SK-N-SH treated with all-trans-retinoic acid at 6 μM for 48 hours (cell line): ENCODE measurements around the gene UCKL1.
"Not testable (repeated sequence)": the region's sequence is repeated elsewhere in the genome, so short reads cannot be mapped to it uniquely, and the experiment has no call there.

ENCODE experiments used
- ATAC-seq: fragments of 200-7000 bp; cut with Tn5 transposase; 3 replicates; pipeline ENCODE4 v1.9.1; 2020; ENCODE audit warnings: mild to moderate bottlenecking, moderate library complexity
- ARNTL ChIP-seq: fragments of 450-650 bp; formaldehyde crosslinking; IDR thresholded peaks from 2 replicates; pipeline ENCODE4 v1.5.0; 2020; ENCODE audit warnings: low read depth, mild to moderate bottlenecking, moderate library complexity, borderline replicate concordance
- BACH2 ChIP-seq: fragments of 250-450 bp; sonication (Bioruptor Pico); IDR thresholded peaks from 2 replicates; pipeline ENCODE4 v1.9.0; 2021; ENCODE audit warnings: mild to moderate bottlenecking, borderline replicate concordance
- CREB5 ChIP-seq: fragments of 250-450 bp; sonication (Bioruptor Pico); IDR thresholded peaks from 2 replicates; pipeline ENCODE4 v1.5.1; 2020; ENCODE audit warnings: low read depth, mild to moderate bottlenecking, moderate library complexity
- CSRNP3 ChIP-seq: fragments of 250-450 bp; sonication (Bioruptor Pico); IDR thresholded peaks from 2 replicates; pipeline ENCODE4 v1.5.1; 2021; ENCODE audit warnings: mild to moderate bottlenecking, moderate library complexity
- ESRRG ChIP-seq: fragments of 250-450 bp; sonication (Bioruptor Pico); IDR thresholded peaks from 2 replicates; pipeline ENCODE4 v1.6.1; 2021; ENCODE audit warnings: mild to moderate bottlenecking
- GLIS3 ChIP-seq: fragments of 250-450 bp; sonication (Bioruptor Pico); IDR thresholded peaks from 2 replicates; pipeline ENCODE4 v1.5.0; 2020; ENCODE audit warnings: mild to moderate bottlenecking, moderate library complexity
- OSR1 ChIP-seq: fragments of 250-450 bp; sonication (Bioruptor Pico); IDR thresholded peaks from 2 replicates; pipeline ENCODE4 v1.8.0; 2022; ENCODE audit warnings: moderate library complexity, mild to moderate bottlenecking, inconsistent platforms
- PATZ1 ChIP-seq: fragments of 250-450 bp; sonication (Bioruptor Pico); IDR thresholded peaks from 2 replicates; pipeline ENCODE4 v1.8.0; 2020; ENCODE audit warnings: mild to moderate bottlenecking, moderate library complexity, borderline replicate concordance
- POU6F1 ChIP-seq: fragments of 250-450 bp; sonication (Bioruptor Pico); IDR thresholded peaks from 2 replicates; pipeline ENCODE4 v1.8.0; 2021; ENCODE audit warnings: low read depth, mild to moderate bottlenecking, moderate library complexity, borderline replicate concordance
- RARB ChIP-seq: fragments of 250-450 bp; sonication (Bioruptor Pico); IDR thresholded peaks from 2 replicates; pipeline ENCODE4 v1.8.0; 2021; ENCODE audit warnings: mild to moderate bottlenecking, moderate library complexity
- SNAI2 ChIP-seq: fragments of 250-450 bp; sonication (Bioruptor Pico); IDR thresholded peaks from 2 replicates; pipeline ENCODE4 v1.5.0; 2020; ENCODE audit warnings: mild to moderate bottlenecking, moderate library complexity
- TOX ChIP-seq: fragments of 250-450 bp; sonication (Bioruptor Pico); IDR thresholded peaks from 2 replicates; pipeline ENCODE4 v1.8.0; 2021; ENCODE audit warnings: mild to moderate bottlenecking, moderate library complexity, borderline replicate concordance
- TSHZ2 ChIP-seq: fragments of 250-450 bp; sonication (Bioruptor Pico); IDR thresholded peaks from 2 replicates; pipeline ENCODE4 v1.5.0; 2020; ENCODE audit warnings: mild to moderate bottlenecking, moderate library complexity
- ZC3H10 ChIP-seq: fragments of 250-450 bp; sonication (Bioruptor Pico); IDR thresholded peaks from 2 replicates; pipeline ENCODE4 v1.5.1; 2021; ENCODE audit warnings: mild to moderate bottlenecking, moderate library complexity
- ZFP3 ChIP-seq: fragments of 250-450 bp; sonication (Bioruptor Pico); IDR thresholded peaks from 2 replicates; pipeline ENCODE4 v1.5.0; 2020; ENCODE audit warnings: mild to moderate bottlenecking, moderate library complexity
- ZFP30 ChIP-seq: fragments of 450-650 bp; formaldehyde crosslinking; IDR thresholded peaks from 2 replicates; pipeline ENCODE4 v1.5.0; 2022; ENCODE audit warnings: mild to moderate bottlenecking, moderate library complexity
- ZNF565 ChIP-seq: fragments of 450-650 bp; formaldehyde crosslinking; conservative IDR thresholded peaks from 2 replicates; pipeline ENCODE4 v1.5.0; 2020; ENCODE audit warnings: low read depth, mild to moderate bottlenecking, moderate library complexity
- ZNF70 ChIP-seq: fragments of 450-650 bp; formaldehyde crosslinking; IDR thresholded peaks from 2 replicates; pipeline ENCODE4 v1.5.0; 2020; ENCODE audit warnings: mild to moderate bottlenecking, moderate library complexity
- ZNF8 ChIP-seq: fragments of 450-650 bp; formaldehyde crosslinking; IDR thresholded peaks from 2 replicates; pipeline ENCODE4 v1.5.0; 2020; ENCODE audit warnings: mild to moderate bottlenecking, moderate library complexity

Gene UCKL1

GRCh38 chr20:63973636-63974401, 17.6 kb upstream of the UCKL1 start:
- peak; percentile 89 for ATAC-seq
- TF ChIP-seq ZC3H10 (no peak), CSRNP3 (CRISPR knock-in tag) (no peak), OSR1 (CRISPR knock-in tag) (no peak), SNAI2 (no peak), ZFP3 (CRISPR knock-in tag) (no peak), ZNF565 (CRISPR knock-in tag) (no peak)

- ATAC-seq: no peak
- TF ChIP-seq TSHZ2 (CRISPR knock-in tag) (no peak), ZFP30 (CRISPR knock-in tag) (no peak), BACH2 (CRISPR knock-in tag) (no peak), TOX (CRISPR knock-in tag) (no peak), ZC3H10 (no peak), ZNF8 (CRISPR knock-in tag) (no peak), SNAI2 (no peak), ESRRG (CRISPR knock-in tag) (no peak), PATZ1 (CRISPR knock-in tag) (no peak), POU6F1 (CRISPR knock-in tag) (no peak), ZNF565 (CRISPR knock-in tag) (no peak), OSR1 (CRISPR knock-in tag) (no peak), ARNTL (CRISPR knock-in tag) (no peak), CREB5 (CRISPR knock-in tag) (no peak), GLIS3 (no peak)
These were observed 16.9 kb upstream of the UCKL1 start for GRCh38 chr20:63973160-63973479.

- no peak for ATAC-seq
- TF ChIP-seq ZNF70 (no peak), ESRRG (CRISPR knock-in tag) (no peak), ZNF565 (CRISPR knock-in tag) (no peak), RARB (CRISPR knock-in tag) (no peak), OSR1 (CRISPR knock-in tag) (no peak), ZFP30 (CRISPR knock-in tag) (no peak), ZC3H10 (no peak)
These were observed 16.3 kb upstream of the UCKL1 start for GRCh38 chr20:63972312-63973159.

- not testable (repeated sequence) for ATAC-seq
These were observed 15.7 kb upstream of the UCKL1 start for GRCh38 chr20:63971960-63972311.
